Neutrophil (primary cell): ENCODE measurements around the gene MAST1.

ENCODE experiments used
- H3K27ac ChIP-seq: fragments of 200-600 bp; sonication (generic); 2 replicates; pipeline ENCODE4 v1.5.1; 2016; ENCODE audit warnings: mild to moderate bottlenecking, moderate library complexity
- H3K27me3 ChIP-seq: fragments of 200-600 bp; sonication (generic); 2 replicates; pipeline ENCODE4 v1.6.0; 2016; ENCODE audit warnings: mild to moderate bottlenecking
- H3K36me3 ChIP-seq: fragments of 200-600 bp; sonication (generic); 2 replicates; pipeline ENCODE4 v1.5.1; 2017
- H3K4me1 ChIP-seq, 2 experiments: fragments of 200-600 bp in 1 of 2; sonication (generic) in 1 of 2; 1 replicate in 1 of 2; 2 replicates in 1 of 2; pipeline versions ENCODE4 v1.5.1 to v1.6.1; 2013 to 2016; ENCODE audit warnings: low read depth in 1 of 2, low read length in 1 of 2, mild to moderate bottlenecking in 1 of 2, moderate library complexity in 1 of 2; ENCODE audit not compliant: control insufficient read depth in 1 of 2, insufficient read depth in 1 of 2
- H3K4me3 ChIP-seq, 2 experiments: fragments of 200-600 bp in 1 of 2; sonication (generic) in 1 of 2; 1 replicate in 1 of 2; 2 replicates in 1 of 2; pipeline ENCODE4 v1.5.1; 2013 to 2016; ENCODE audit warnings: low read depth in 1 of 2, low read length in 1 of 2, mild to moderate bottlenecking in 1 of 2, moderate library complexity in 1 of 2
- H3K9me3 ChIP-seq: fragments of 200-600 bp; sonication (generic); 2 replicates; pipeline ENCODE4 v1.5.1; 2016
- CTCF ChIP-seq: fragments of 200-600 bp; sonication (generic); IDR thresholded peaks from 2 replicates; pipeline ENCODE4 v1.5.1; 2016; ENCODE audit warnings: antibody characterized with exemption

MAST1 gene

GRCh38 chr19:12884627-12884925 is 46.3 kb downstream of the MAST1 start:
- Histone ChIP-seq H3K4me3 (peak overlapping the region; percentile 54 to 71), H3K4me1 (peaks cover 55% of the 10 kb centered on the region in 2 experiments), H3K9me3 (no peaks in the 10 kb centered on the region), H3K27me3 (peaks cover 16% of the 10 kb centered on the region), H3K36me3 (no peaks in the 10 kb centered on the region), H3K27ac (peak overlapping the region; percentile 95)
- TF ChIP-seq CTCF, result no peak

- Histone ChIP-seq H3K4me3 (peak overlapping the region; percentile 54 to 71), H3K27me3 (peaks cover 16% of the 10 kb centered on the region), H3K27ac (peak overlapping the region; percentile 95), H3K9me3 (no peaks in the 10 kb centered on the region), H3K36me3 (no peaks in the 10 kb centered on the region), H3K4me1 (peaks cover 55% of the 10 kb centered on the region in 2 experiments)
- TF ChIP-seq CTCF, result peak; percentile 74
Observed at GRCh38 chr19:12884926-12885748, 46.8 kb downstream of the MAST1 start.

- Histone ChIP-seq H3K27ac (peak overlapping the region; percentile 95), H3K27me3 (peaks cover 8% of the 10 kb centered on the region), H3K4me1 (peaks cover 51 to 56% of the 10 kb centered on the region in 2 experiments), H3K9me3 (no peaks in the 10 kb centered on the region), H3K36me3 (no peaks in the 10 kb centered on the region), H3K4me3 (peak overlapping the region; percentile 54 to 71)
- no peak for TF ChIP-seq CTCF
Observed at GRCh38 chr19:12885749-12886650, 47.7 kb downstream of the MAST1 start.

- Histone ChIP-seq H3K4me1 (peaks cover 52 to 58% of the 10 kb centered on the region in 2 experiments), H3K27me3 (peaks cover 8% of the 10 kb centered on the region)
- no peak for TF ChIP-seq CTCF
Observed at GRCh38 chr19:12886651-12886968, 48.3 kb downstream of the MAST1 start.

GRCh38 chr19:12886969-12887747 is 48.8 kb downstream of the MAST1 start, which contains the start of gene KLF1:
TSS of gene KLF1 (minus strand) at chr19:12887201. CDS start at chr19:12887140, 61 bp downstream.
- Histone ChIP-seq H3K36me3 (no peaks in the 10 kb centered on the region), H3K27me3 (peaks cover 8% of the 10 kb centered on the region), H3K4me1 (peaks cover 51 to 58% of the 10 kb centered on the region in 2 experiments), H3K9me3 (no peaks in the 10 kb centered on the region), H3K4me3 (peak within 1 kb of the TSS; percentile 54 to 71), H3K27ac (peak within 1 kb of the TSS; percentile 95)
- TF ChIP-seq CTCF, result no peak

More at GRCh38 chr19:12886651-12886968, 48.3 kb downstream of the MAST1 start:
- no peak overlapping the region for H3K27ac ChIP-seq
- H3K9me3 ChIP-seq, result no peaks in the 10 kb centered on the region
- H3K4me3 ChIP-seq, result no peak overlapping the region
- H3K36me3 ChIP-seq, result no peaks in the 10 kb centered on the region
